GM23248 (cell line): Measurements from ENCODE around the gene UBXN6.

Source experiments
- EZH2 ChIP-seq: fragments of 200-600 bp; sonication (generic); IDR thresholded peaks from 2 replicates; pipeline ENCODE4 v1.6.1; 2018; ENCODE audit warnings: antibody characterized with exemption, mild to moderate bottlenecking; ENCODE audit not compliant: insufficient read depth, poor library complexity, severe bottlenecking
- EZH2phosphoT487 ChIP-seq: fragments of 200-600 bp; sonication (generic); IDR thresholded peaks from 2 replicates; pipeline ENCODE4 v1.6.1; 2018; ENCODE audit warnings: antibody characterized with exemption, moderate library complexity, mild to moderate bottlenecking, low read depth; ENCODE audit not compliant: insufficient read depth

DNA sequence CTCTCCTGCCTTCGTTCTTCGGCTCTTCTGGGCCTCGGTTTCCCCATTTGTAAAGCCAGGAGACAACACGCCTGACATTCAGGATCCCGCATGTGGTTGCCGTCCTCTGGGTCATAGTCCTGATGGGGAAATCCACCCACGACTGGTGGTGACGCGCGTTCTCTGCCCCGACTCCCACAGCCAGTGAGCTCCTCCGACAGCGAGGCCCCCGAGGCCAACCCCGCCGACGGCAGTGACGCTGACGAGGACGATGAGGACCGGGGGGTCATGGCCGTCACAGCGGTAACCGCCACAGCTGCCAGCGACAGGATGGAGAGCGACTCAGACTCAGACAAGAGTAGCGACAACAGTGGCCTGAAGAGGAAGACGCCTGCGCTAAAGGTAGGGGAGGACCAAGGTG, 30.9 kb upstream of the UBXN6 start:
- TF ChIP-seq EZH2phosphoT487 (no peak), EZH2 (no peak)
